Natural killer cell (primary cell): ENCODE measurements around the gene GAPDH. TPM values are rescaled to one million over a fixed set of nuclear protein-coding genes. Genes with fewer than 3 reads are reported as not detected.

Source experiments
- total RNA-seq, 4 donors: library from RNA; stranded (reverse); fragments of 120-200 nt in 1 of 4; gene quantifications; one replicate each; pipeline versions ENCODE4 v1.2.3 to v1.2.4, GENCODE V29; 2013 to 2022

The GAPDH gene
- total RNA-seq, 3 donors from 2014 or later (not counting 1 experiment from before 2014, with no cell fraction given) = 606 to 729 (median 642) TPM

Other genes with a start within 250 kb of the GAPDH start
- gene PLEKHG6, start 223.8 kb upstream of the GAPDH start, total RNA-seq = not detected
- gene TNFRSF1A, start 192.4 kb upstream of the GAPDH start, total RNA-seq = 100 to 1,000 TPM in 1 of 3 donors, 10 to 100 TPM in 2; 75.7 to 116 (median 87.3) TPM
- 1 to 10 TPM; 1.5 to 3.0 (median 1.5) TPM for gene SCNN1A, start 159.0 kb upstream of the GAPDH start, total RNA-seq
- 1 to 10 TPM; 3.7 to 5.8 (median 4.4) TPM for gene LTBR, start 150.4 kb upstream of the GAPDH start, total RNA-seq
- 10 to 100 TPM in 1 of 3 donors, 1 to 10 TPM in 2; 2.7 to 13.7 (median 3.1) TPM for gene CD27, start 89.6 kb upstream of the GAPDH start, total RNA-seq
- gene TAPBPL, start 82.5 kb upstream of the GAPDH start, total RNA-seq = 10 to 100 TPM; 43.0 to 51.4 (median 46.9) TPM
- 10 to 100 TPM; 81.0 to 84.3 (median 83.8) TPM for gene VAMP1, start 63.8 kb upstream of the GAPDH start, total RNA-seq
- 10 to 100 TPM; 32.8 to 48.3 (median 45.4) TPM for gene MRPL51, start 41.3 kb upstream of the GAPDH start, total RNA-seq
- 10 to 100 TPM; 38.8 to 53.1 (median 44.1) TPM for gene NCAPD2, start 40.4 kb upstream of the GAPDH start, total RNA-seq
- 10 to 100 TPM; 51.5 to 67.7 (median 62.3) TPM for gene IFFO1, start 21.5 kb downstream of the GAPDH start, total RNA-seq
- 100 to 1,000 TPM in 1 of 3 donors, 10 to 100 TPM in 2; 85.2 to 105 (median 89.1) TPM for gene NOP2, start 33.8 kb downstream of the GAPDH start, total RNA-seq
- gene CHD4, start 72.9 kb downstream of the GAPDH start, total RNA-seq = 100 to 1,000 TPM; 568 to 795 (median 658) TPM
- gene LPAR5, start 101.4 kb downstream of the GAPDH start, total RNA-seq = 10 to 100 TPM in 2 of 3 donors, 1 to 10 TPM in 1; 10.0 to 27.8 (median 17.3) TPM
- 10 to 100 TPM in 1 of 3 donors, 1 to 10 TPM in 2; 2.1 to 12.2 (median 4.7) TPM for gene ACRBP, start 112.9 kb downstream of the GAPDH start, total RNA-seq
- gene ING4, start 128.6 kb downstream of the GAPDH start, total RNA-seq = 10 to 100 TPM; 29.9 to 40.9 (median 30.2) TPM
- gene ZNF384, start 154.9 kb downstream of the GAPDH start, total RNA-seq = 100 to 1,000 TPM in 2 of 3 donors, 10 to 100 TPM in 1; 95.1 to 101 (median 100) TPM
- gene PIANP, start 166.3 kb downstream of the GAPDH start, total RNA-seq = not detected
- 10 to 100 TPM; 23.5 to 29.8 (median 28.9) TPM for gene COPS7A, start 189.5 kb downstream of the GAPDH start, total RNA-seq
- 100 to 1,000 TPM; 114 to 117 (median 116) TPM for gene MLF2, start 218.6 kb downstream of the GAPDH start, total RNA-seq
- 10 to 100 TPM in 1 of 3 donors, 1 to 10 TPM in 2; 2.3 to 33.2 (median 2.8) TPM for gene PTMS, start 231.8 kb downstream of the GAPDH start, total RNA-seq
- 1 to 10 TPM in 1 of 3 donors, under 1 TPM in 2; 0.36 to 7.6 (median 0.78) TPM for gene LAG3, start 238.0 kb downstream of the GAPDH start, total RNA-seq